Stimulated activated CD4-positive, alpha-beta T cell treated with anti-CD3 and anti-CD28 coated beads, Interleukin-15, amount 100 ng/mL, for 24 hours (primary cell): ENCODE measurements around the gene PSKH1.
A peak's percentile ranks its signal among the peaks of the same experiment; 100 is the strongest.
"Not testable (repeated sequence)": the region's sequence is repeated elsewhere in the genome, so short reads cannot be mapped to it uniquely, and the experiment has no call there.

Experiments
- DNase-seq: peaks from one replicate; pipeline ENCODE4 v3.0.0-alpha.2; 2020

PSKH1 gene

GRCh38 chr16:67892899-67893742 lies at the start of gene PSKH1:
Gene PSKH1, plus strand, starts transcription at chr16:67893254. Its CDS starts 15,496 bp downstream, at chr16:67908750.
- peak; percentile 97 for DNase-seq

DNA sequence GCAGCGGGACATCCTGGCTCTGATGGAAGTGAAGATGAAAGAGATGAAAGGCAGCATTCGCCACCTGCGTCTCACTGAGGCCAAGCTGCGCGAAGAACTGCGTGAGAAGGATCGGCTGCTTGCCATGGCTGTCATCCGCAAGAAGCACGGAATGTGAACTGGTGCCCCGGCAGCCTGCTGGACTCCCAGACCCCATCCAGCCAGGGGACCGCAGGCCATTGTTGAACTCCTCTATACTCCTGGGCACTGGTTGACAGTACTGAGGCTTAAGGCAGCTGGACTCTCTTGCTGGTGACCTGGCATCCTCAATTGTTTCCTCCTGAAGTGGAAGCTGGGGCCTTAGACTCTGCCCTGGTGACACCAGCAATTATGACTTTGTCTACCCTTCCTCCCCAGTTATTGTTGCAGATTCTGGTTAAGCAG lies 49.7 kb upstream of the PSKH1 start:
- no peak for DNase-seq

DNA sequence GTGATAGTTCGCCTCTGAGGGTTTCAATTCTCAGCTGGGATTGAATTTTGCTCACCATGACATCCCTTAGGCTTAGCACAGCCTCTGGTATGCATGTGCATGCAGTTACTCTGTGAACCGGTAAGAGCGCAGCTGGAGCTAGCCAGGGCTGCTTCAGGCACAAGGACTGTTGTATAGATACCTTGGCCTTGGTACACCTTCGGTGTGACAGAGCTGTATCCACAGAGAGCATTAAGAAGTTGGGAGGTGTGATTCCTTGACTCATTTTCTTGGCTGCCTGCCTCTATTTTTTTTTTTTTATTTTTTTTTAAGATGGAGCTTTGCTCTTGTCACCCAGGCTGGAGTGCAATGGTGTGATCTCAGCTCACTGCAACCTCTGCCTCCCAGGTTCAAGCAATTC lies 48.6 kb upstream of the PSKH1 start:
- DNase-seq, result no peak

DNA sequence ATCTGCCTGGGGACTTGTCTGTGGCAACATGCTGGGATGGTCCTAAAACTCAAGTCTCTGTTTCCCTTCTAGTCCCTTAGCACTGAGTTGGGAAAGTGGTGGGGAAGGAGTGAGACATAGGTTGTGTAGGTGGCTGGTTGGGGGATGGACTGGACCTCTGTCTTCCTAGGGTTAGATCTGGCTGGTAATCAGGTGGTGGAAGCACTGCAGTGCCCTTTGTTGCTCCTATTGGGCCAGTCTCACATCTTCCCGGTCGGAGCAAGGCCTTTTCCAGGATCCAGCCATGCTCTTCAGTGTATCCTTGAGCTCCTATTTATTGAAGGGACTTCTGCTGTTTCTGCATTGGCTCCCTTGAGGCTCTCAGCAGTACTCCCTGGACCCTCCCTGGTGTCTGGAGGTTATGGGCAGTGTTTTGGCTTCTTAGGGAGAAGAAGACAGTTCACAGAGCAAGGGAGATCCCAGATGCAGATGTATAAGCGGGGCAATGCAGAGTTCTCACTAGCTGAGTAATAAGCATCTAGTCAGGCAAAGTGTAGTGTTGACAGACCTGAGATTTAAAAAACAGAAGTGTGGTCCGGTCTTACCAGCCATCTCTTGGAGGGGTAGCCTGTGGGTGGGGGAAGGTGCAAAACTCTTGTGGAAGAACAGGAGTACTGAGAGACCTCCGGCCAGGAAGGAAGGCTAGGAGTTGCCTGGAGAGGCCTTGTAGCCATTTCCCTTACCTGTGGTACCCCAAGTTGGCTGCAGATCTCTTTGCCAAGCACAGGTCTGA lies 47.6 kb upstream of the PSKH1 start:
- DNase-seq, result no peak

DNA sequence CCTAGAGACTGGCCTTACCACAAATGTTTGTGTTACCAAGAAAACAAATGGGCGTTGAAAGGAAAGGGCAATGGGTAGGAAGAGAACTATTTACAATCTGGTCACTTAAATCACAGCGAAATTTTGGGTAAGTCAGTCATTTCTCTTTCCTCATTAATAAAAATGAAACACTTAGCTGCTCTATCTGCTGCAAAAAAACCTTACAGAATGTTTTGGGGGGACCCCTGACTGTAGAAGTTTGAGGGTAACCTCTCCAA lies 47.1 kb upstream of the PSKH1 start:
- DNase-seq, result no peak

DNA sequence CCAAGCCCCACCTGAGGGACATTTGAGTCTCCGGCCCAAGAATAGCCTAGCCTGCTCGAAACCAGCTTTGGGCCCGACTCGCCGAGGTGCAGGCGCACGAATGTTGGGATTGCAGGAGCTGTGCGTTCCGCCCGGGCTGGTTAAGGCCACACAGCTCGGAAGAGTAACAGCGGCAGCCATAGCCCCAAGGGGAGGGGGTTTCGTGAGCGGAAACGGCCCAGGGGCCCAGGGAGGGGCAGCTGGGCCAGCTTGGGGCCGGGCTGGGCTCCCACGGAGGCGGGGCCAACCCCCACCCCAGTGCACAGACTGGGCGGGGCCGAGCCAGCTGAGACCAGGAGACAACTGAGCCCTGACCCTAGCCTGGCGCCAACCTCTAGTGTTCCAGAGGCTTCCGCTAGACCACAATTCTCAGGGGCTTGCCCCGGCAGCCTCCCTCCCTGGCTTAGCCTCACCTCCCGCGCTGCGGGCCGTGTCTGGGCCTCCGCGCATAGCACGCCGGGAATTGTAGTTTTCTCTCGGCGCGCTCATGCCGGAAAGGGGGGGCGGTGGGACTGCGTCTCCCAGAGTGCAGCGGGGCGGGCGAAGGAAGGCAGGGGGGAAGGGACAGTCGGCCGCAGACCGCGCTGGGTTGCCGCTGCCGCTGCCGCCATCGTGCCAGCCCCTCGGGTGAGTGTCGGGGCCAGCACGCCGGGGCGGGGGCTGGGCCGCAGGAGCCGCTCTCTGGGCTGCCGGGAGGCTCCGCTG lies 46.6 kb upstream of the PSKH1 start, which contains the start of gene NUTF2:
TSS of gene NUTF2 (plus strand) at position 614 of the 744 bp plus-strand sequence. CDS start 18,198 bp downstream, outside the sequence.
- DNase-seq, result peak; percentile 97

- DNase-seq, result peak; percentile 24
Observed at GRCh38 chr16:67847064-67847861, 45.8 kb upstream of the PSKH1 start, which contains the start of gene CENPT. Gene CENPT, minus strand, starts transcription at chr16:67847693. Its CDS starts 13,834 bp downstream, at chr16:67833859.

- DNase-seq, result no peak
Observed at GRCh38 chr16:67848118-67848517, 44.9 kb upstream of the PSKH1 start.

DNA sequence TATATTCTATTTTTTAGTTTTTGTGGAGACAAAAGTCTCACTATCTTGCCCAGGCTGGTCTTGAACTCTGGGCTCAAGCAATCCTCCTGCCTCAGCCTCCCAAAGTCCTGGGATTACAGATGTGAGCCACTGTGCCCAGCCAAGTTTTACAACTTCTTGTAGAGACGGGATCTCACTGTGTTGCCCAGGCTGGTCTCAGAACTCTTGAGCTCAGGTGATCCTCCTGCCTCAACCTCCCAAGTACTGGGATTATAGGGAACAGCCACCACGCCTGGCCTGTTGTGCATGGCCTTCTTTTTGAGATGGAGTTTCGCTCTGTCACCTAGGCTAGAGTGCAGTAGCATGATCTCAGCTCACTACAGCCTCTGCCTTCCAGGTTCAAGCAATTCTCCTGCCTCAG lies 39.4 kb upstream of the PSKH1 start:
- DNase-seq, result no peak

- DNase-seq, result no peak
Observed at GRCh38 chr16:67855789-67856188, 37.3 kb upstream of the PSKH1 start.

- no peak for DNase-seq
Observed at GRCh38 chr16:67856927-67857546, 36.0 kb upstream of the PSKH1 start.

DNA sequence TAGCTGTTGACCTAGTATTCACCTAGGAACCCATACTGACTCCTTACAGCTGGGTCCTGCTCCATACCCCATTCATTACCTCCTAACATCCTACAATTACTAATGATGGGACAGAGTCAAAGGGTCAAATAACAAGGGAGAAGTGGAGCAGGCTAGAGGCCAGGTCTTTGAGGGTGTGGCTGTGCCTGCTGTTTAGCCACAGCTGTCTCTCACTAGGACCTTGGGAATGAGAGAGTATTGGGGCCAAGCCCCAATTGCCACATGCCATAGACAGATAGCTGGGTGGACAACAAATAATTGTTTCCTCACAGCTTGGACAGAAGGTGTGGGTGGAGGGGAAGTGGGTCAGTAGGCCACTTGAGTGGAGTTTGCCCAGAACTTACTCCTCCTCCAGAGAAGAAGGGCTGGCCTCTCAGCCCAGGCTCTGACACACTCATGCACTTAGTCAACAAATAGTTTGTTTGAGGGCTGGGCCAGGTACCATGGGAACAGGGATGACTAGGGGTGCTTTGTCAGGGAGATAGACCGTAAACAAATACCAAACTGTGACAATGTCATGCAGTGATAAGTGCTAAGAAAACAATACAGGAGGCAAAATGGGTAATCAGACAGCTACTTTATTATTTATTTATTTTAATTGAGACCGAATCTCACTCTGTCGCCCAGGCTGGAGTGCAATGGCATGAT lies 35.4 kb upstream of the PSKH1 start:
- peak; percentile 31 for DNase-seq

- DNase-seq, result no peak
Observed at GRCh38 chr16:67858500-67858899, 34.6 kb upstream of the PSKH1 start.

- no peak for DNase-seq
Observed at GRCh38 chr16:67860589-67861398, 32.3 kb upstream of the PSKH1 start.

DNA sequence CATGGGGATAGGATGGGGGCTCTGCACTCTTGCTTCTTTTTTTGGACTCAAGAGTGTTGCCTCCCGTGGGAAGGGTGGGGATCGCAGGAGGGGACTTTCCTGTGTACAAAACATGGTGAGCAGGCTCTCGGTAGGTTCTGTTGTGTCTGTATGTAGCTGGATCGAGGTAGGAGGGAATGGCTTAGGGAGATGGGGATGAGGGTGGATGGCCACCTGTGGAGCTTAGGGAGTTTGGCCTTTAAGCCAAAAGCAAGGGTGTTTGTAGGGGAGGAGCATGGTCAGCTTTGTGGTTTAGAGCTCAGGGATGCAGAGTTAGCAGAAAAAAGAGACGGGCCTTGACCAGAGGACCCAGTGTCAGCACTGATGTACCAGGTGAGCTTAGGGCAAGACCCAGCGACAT lies 31.2 kb upstream of the PSKH1 start:
- DNase-seq, result no peak

DNA sequence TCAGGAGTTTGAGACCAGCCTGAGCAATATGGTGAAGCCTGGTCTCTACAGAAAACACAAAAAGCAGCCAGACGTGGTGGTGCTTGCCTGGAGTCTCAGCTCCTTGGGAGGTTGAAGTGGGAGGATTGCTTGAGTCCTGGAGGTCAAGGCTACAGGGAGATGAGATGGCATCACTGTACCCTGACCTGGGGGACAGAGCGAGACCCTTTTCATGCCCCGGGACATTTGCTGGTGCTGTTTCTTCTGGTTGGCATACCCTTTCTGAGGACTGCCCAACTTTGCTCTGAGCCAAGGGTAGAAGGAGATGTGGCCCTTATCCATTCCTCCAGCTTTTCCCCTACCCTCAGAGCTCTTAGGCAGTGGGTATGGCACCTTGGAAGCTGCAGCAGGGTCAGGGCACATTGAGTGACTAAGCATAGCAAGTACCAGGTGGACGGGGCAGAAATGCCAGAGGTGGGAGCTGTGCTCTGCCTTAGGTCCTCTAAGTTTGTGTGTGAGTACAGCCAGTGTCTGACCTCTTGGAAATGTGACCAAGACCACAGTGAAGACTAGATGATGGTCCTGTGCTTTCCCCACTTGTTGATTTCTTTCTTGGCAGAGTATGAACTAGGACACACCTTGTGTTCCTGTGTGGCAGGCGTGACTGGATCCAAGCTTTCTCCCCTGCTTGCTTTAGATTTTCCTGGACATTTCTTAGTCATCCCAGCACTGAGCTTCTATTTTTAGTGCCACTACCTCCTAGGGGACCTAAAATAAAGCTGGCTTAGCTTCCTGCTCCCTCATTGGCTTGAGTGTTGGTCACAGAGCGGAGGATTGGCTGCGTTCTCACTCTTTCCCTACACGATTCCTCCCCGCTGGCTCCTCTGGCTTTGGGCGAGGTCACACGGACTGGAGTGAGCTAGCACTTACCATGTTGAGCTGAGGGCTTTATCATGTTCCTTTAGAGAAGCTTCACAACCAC lies 30.2 kb upstream of the PSKH1 start:
- DNase-seq, result no peak

GRCh38 chr16:67864044-67864443 lies 29.0 kb upstream of the PSKH1 start:
- DNase-seq, result not testable (repeated sequence)

DNA sequence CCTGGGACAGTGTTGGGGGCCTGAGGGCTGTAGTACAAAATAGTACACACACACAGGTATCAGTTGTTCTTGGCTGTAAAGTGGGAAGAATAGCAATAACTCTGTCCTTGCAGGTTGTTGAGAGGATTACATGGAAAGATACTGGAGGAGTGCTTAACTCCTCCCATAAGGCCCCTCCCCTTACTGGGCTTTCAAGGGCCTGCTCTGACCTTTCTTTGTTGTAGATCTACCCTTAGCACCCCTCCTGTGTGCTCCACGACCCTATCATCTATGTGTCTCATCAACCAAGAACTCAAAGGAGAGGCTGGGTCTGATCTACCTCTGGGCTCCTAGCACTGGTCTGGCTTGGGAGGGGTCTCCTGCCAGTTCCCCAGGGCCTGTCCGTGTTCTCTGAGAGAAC lies 28.5 kb upstream of the PSKH1 start:
- no peak for DNase-seq

GRCh38 chr16:67865318-67865717 lies 27.7 kb upstream of the PSKH1 start:
- peak; percentile 23 for DNase-seq
